Left lung (tissue), 10 donors: ENCODE data around the gene CD52. TPM values are rescaled to one million over a fixed set of nuclear protein-coding genes. Genes with fewer than 3 reads are reported as not detected.

Experiments
- ATAC-seq: fragments of 200-7000 bp; cut with Tn5 transposase; one replicate; pipeline ENCODE4 v1.9.1; 2020; ENCODE audit warnings: moderate library complexity
- DNase-seq, 4 donors: peaks; one replicate each; pipeline ENCODE4 v3.0.0-alpha.2; 2013 to 2020
- H3K27ac ChIP-seq, 2 donors: fragments of 200-600 bp; sonication (generic) in 1 of 2; one replicate each; pipeline versions ENCODE4 v1.5.0 to v1.8.0; 2020 to 2021
- H3K27me3 ChIP-seq, 2 donors: fragments of 200-600 bp; sonication (generic) in 1 of 2; one replicate each; pipeline versions ENCODE4 v1.5.0 to v1.8.0; 2020 to 2021
- H3K36me3 ChIP-seq, 2 donors: fragments of 200-600 bp; sonication (generic) in 1 of 2; one replicate each; pipeline versions ENCODE4 v1.5.0 to v1.8.0; 2020 to 2021
- H3K4me1 ChIP-seq, 2 donors: fragments of 200-600 bp; one replicate each; pipeline ENCODE4 v1.8.0; 2021
- H3K4me3 ChIP-seq, 2 donors: fragments of 200-600 bp; sonication (generic) in 1 of 2; one replicate each; pipeline versions ENCODE4 v1.5.0 to v1.8.0; 2020 to 2021; ENCODE audit warnings: mild to moderate bottlenecking in 1 of 2
- H3K9me3 ChIP-seq, 2 donors: fragments of 200-600 bp; sonication (generic) in 1 of 2; one replicate each; pipeline versions ENCODE4 v1.5.0 to v1.8.0; 2020 to 2021
- intact Hi-C, 2 donors: fragments of 100-400 bp; cut with DNase I; formaldehyde crosslinking; loops; one replicate each; pipeline versions ENCODE4 v1.11.2 to v1.14.2; 2022
- polyA plus RNA-seq, 6 donors: library from polyadenylated mRNA; unstranded; fragments of 120-200 nt; gene quantifications; one replicate each; pipeline ENCODE4 v1.2.1, GENCODE V29; 2013; ENCODE audit not compliant: insufficient read length in 6 of 6
- total RNA-seq, 2 donors: library from RNA; stranded (reverse); fragmentation: NEBNext Ultra II Directional; extraction: Animal tissue kit (Norgen Biotek cat#: 25700); gene quantifications; one replicate each; pipeline ENCODE4 v1.2.1, GENCODE V29; 2021
- TF ChIP-seq, protein P1 (sequence below), 2 donors: fragments of 200-600 bp; sonication (generic) in 1 of 2; IDR thresholded peaks; one replicate each; pipeline versions ENCODE4 v1.5.0 to v1.8.0; 2021; ENCODE audit warnings: antibody characterized with exemption in 2 of 2
- donor health status: DM: no; HTN: yes; CAD: no.
- donor health status: DM: no; HTN: no; CAD: no.

The CD52 gene
- total and polyA plus RNA-seq, 8 donors: 2.6 to 170 (median 6.1) TPM

DNA sequence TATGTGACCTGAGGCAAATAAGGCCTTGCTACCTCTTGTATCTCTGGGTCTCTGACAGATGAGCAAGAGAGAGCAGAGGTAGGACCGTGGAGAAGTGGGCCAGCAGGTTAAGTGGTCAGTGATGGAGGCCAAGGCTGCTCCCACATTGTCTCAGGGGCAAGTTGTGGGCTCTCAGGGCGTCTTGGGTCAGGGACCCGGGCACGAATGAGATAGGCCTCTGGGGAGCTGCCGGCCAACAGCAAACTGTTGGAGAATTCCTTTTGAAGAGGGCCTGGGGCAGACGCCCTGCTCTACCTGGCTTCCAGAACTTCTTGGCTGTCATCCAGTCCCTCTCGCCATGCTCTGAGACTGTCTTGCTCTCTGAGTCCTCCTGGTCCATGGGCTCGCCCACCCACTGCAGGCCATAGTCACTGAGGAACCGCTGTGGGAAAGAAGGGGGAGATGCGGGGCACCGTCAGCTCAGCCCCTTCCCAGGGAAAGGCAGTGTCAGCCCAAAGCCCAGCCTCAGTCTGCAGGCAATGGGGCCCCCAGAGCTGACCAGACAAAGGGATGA, 23.8 kb upstream of the CD52 start:
- H3K27ac ChIP-seq: no peak overlapping the region
- TF ChIP-seq, protein P1, sequence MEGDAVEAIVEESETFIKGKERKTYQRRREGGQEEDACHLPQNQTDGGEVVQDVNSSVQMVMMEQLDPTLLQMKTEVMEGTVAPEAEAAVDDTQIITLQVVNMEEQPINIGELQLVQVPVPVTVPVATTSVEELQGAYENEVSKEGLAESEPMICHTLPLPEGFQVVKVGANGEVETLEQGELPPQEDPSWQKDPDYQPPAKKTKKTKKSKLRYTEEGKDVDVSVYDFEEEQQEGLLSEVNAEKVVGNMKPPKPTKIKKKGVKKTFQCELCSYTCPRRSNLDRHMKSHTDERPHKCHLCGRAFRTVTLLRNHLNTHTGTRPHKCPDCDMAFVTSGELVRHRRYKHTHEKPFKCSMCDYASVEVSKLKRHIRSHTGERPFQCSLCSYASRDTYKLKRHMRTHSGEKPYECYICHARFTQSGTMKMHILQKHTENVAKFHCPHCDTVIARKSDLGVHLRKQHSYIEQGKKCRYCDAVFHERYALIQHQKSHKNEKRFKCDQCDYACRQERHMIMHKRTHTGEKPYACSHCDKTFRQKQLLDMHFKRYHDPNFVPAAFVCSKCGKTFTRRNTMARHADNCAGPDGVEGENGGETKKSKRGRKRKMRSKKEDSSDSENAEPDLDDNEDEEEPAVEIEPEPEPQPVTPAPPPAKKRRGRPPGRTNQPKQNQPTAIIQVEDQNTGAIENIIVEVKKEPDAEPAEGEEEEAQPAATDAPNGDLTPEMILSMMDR (IDR thresholded peaks at IDR 0.05): no peak
- H3K27me3 ChIP-seq: no peaks in the 10 kb centered on the region
- peaks cover 0 to 24% of the 10 kb centered on the region in 2 donors for H3K36me3 ChIP-seq
- peaks cover 0 to 51% of the 10 kb centered on the region in 2 donors for H3K4me1 ChIP-seq
- no peak for DNase-seq
- H3K4me3 ChIP-seq: no peak overlapping the region
- intact Hi-C loops: no loop called here
- no peak for ATAC-seq
- no peaks in the 10 kb centered on the region for H3K9me3 ChIP-seq

DNA sequence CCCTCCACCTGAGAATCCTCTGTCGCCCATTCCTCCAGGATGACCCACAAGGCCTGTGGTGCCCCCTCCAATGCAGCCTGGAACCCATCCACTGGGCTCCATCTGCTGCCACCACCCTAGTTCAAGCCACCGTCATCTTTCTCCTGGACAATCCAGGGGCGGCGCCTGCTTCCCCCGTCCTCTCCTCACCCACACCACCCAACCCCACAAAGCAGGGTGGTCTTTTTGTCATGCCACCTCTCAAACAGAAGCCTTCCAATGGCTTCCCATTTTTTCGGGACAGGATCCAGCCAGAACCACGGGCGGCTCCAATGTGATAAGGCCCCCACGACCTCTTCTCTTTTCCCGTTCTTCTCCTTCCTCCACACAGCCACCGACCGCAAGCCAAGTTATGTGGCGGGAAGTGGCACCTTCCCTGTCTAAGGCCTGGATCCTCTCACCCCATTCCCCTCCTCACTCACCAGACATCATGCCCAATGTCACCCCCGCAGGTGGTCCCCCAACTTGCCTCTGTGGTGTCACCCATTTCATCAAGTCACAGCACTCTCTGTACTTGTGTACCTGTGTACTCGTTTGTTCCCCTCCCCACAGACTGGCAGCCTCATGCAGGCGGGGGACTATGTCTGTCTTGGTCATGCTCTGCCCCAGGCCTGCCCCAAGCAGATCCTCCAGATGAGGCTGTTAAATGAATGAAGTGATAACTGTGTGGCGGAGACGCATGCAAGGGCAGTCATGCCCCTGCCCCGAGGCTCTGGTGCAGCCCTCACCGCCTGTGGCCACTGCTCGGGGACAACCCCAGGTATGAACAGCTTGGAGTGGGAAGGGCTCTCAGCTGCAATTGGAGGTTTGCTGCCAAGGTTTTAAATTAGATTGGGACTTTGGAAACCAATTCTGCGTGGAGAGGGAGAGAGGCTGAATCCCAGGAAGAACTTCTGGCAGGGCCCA, 22.3 kb upstream of the CD52 start:
- H3K4me3 ChIP-seq: no peak overlapping the region
- intact Hi-C loops: no loop called here
- ATAC-seq: no peak

DNA sequence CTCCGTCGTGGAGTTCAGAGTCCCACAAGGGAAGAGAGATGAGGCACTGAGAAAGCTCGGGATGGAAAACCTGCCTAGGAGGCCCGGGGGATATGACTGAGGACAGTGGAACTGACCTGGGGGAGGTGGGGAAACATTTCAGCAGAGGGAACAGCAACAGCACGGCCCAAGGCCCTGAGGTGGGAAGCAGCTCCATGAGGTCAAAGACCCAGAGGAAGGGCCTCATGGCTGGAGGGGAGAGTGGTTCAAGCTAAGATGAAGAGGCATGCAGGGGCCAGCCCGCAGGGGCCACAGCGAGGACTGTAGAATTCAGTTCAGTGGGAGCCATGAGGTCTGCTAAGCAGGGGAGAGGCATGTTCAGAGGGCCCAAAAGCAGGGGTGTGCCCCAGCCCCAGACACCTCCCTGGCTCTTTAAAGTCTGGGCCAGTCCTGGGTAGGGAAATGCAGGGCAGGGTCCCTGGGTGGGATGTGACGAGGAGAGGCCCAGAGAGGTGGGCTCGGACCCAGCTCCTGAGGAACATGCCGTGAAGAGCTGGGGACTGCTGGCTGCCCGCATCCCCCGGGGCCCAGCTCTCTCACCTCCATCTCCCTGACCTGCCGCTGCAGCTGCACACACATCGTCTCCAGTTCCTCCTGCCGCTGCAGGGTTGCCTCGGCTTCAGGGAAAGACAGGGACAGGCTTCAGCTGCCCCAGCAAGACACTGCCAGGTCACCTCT, 21.3 kb upstream of the CD52 start:
- intact Hi-C loops: no loop called here
- DNase-seq (no peak), ATAC-seq (no peak)
- Histone ChIP-seq H3K36me3 (peaks cover 0 to 24% of the 10 kb centered on the region in 2 donors), H3K4me1 (peaks cover 0 to 26% of the 10 kb centered on the region in 2 donors), H3K4me3 (no peak overlapping the region), H3K27me3 (no peaks in the 10 kb centered on the region), H3K9me3 (no peaks in the 10 kb centered on the region), H3K27ac (no peak overlapping the region)
- TF ChIP-seq, protein P1 (IDR thresholded peaks at IDR 0.05): no peak

More for the DNA sequence above, 22.3 kb upstream of the CD52 start:
- Histone ChIP-seq H3K27me3 (no peaks in the 10 kb centered on the region), H3K4me1 (peaks cover 0 to 36% of the 10 kb centered on the region in 2 donors), H3K27ac (no peak overlapping the region), H3K9me3 (no peaks in the 10 kb centered on the region), H3K36me3 (peaks cover 0 to 24% of the 10 kb centered on the region in 2 donors)
- DNase-seq: no peak
- TF ChIP-seq, protein P1 (IDR thresholded peaks at IDR 0.05): no peak

DNA sequence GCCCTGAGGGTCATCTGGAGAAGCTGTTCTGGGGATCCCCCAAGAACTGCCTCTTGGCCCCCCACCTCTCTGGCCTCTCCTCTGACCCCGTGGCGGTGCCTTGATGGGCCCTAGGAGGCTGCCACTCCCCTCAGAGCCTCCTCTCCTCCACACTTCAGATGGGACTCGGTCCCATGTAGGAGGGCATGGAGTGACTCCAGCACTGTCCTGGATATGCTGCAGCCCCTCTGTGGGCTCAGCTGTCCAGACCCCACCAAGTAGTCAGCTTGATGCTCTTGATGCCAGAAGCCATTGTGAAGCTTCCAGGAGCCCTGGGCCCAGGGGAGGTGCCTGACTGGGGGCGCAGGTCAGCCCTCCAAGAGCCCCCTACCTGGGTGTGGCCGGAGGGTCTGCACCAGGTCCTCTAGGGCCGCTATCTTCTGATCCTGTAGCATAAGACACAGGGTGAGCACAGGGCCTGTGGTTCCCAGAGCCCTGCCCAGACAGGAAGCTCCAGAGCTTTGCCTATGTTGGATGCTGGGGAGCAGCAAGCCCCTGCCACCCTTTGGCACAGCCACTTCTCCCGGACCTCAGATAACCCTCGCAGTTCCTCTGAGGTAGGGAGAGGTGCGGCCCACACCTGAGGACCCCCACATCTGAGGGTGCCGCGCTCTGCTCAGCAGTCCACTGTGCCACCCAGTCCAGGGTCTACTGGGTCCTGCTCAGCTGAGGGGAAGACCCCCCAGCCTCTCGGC, 20.5 kb upstream of the CD52 start:
- Histone ChIP-seq H3K4me3 (no peak overlapping the region), H3K9me3 (no peaks in the 10 kb centered on the region), H3K27ac (no peak overlapping the region), H3K27me3 (no peaks in the 10 kb centered on the region), H3K4me1 (peaks cover 0 to 19% of the 10 kb centered on the region in 2 donors), H3K36me3 (peaks cover 0 to 24% of the 10 kb centered on the region in 2 donors)
- intact Hi-C loops: no loop called here
- no peak for ATAC-seq
- TF ChIP-seq, protein P1 (IDR thresholded peaks at IDR 0.05): no peak
- DNase-seq: no peak
